Thoracic aorta endothelial cell (primary cell): ENCODE measurements around the gene ABCG4. TPM values are rescaled to one million over a fixed set of nuclear protein-coding genes. Genes with fewer than 3 reads are reported as not detected.

Experiments used
- total RNA-seq: library from RNA; depleted of rRNA; stranded (reverse); fragments of >200 nt; gene quantifications from 2 replicates; pipeline ENCODE4 v1.2.3, GENCODE V29; 2012

Gene ABCG4
- 0.13 and 0.57 TPM in 2 replicates for total RNA-seq

GRCh38 chr11:119149018-119149785, at the start of gene ABCG4:
ABCG4 (plus strand) TSS chr11:119149052; CDS start chr11:119149966, 914 bp downstream.

DNA sequence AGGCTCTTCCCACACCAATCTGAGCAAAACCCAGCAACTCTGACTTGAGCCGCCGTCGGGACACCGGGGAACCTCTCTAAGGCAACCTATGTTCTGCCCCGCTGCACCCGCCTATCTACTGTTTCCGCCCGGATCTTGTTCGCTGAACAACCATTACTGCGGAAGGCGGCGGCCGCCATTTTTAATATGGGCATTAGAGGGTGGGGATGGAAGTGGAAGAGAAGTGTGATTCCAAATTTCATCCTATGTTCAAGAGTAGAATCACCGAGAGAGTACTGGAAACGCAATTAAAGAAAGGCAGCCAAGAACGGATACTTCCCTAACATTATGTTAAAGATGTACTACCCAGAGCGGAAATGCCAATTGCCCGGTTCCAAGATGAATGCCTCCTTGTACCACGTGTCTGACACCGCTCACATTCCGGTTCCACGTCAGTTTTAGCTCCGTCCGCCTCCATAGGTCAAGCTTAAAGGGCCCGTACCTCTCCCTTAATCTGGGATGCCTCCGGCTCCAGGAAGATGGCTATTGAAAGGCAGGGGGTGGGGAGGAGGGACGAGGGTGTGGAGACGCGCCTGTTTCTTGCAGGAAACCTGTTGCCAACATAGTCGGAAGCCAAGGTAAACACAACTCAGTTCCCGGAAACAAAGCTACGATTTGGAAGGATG, 47.0 kb upstream of the ABCG4 start, which contains the start of gene DPAGT1:
DPAGT1 (minus strand) TSS at position 95 of the 665 bp plus-strand sequence. CDS start 198 bp downstream, outside the sequence.

GRCh38 chr11:119106564-119107537, 42.0 kb upstream of the ABCG4 start, which contains the start of gene C2CD2L:
C2CD2L (plus strand) TSS chr11:119107344; CDS start chr11:119107742, 398 bp downstream.

GRCh38 chr11:119121008-119121810, 27.6 kb upstream of the ABCG4 start, which contains the start of gene HINFP:
HINFP (plus strand) TSS chr11:119121580; CDS start chr11:119126945, 5,365 bp downstream.

DNA sequence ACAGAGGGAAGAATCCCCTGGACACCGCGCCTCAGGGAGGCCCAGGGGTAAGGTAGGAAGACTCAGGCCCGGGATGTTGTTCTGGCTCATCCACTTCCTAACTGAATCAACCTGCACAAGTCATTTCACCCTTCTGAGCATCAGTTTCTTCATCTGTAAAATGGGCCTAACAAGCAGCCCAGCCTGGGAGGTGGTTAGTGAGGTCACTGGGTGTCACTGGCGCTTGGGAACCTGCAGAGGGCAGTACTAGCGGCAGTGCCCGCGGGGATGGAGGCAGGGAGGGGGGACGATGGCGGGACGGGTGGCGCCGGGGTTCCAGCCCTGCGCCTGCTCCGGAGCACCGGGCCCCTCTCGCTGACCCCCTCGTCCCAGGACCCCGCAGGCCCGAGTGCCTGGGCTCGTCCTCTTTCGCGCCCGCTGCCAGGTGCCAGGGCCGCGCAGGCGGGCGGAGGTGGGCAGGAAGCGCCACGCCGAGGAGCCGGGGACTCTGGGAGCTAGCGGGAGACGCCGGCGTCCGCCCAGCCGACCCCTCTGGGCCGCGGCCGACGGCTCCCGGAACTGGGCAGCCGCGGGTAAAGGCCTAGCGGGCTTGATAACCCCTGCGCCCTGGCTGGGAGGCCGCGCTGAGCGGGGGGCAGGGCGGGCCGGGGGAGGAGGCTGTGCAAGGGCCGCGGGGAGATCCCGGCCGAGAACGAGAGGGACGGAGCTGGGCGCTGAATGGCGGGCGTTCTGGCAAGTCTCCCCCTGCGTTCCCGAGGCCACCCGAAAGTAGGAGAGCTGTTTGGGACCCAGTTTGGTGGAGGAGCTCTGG, 19.8 kb downstream of the ABCG4 start, which contains the start of gene NLRX1:
NLRX1 (plus strand) TSS at position 255 of the 811 bp plus-strand sequence. CDS start 2,679 bp downstream, outside the sequence.

GRCh38 chr11:119205574-119206510, 57.0 kb downstream of the ABCG4 start, which contains the start of gene CBL:
CBL (plus strand) TSS chr11:119206339; CDS start chr11:119206418, 79 bp downstream.

Other genes starting within 250 kb of the ABCG4 start
- gene BCL9L, start 223.1 kb upstream of the ABCG4 start, total RNA-seq: 10.4 and 21.6 TPM in 2 replicates
- not detected in 2 replicates for gene UPK2, start 192.8 kb upstream of the ABCG4 start, total RNA-seq
- not detected in 2 replicates for gene FOXR1, start 177.3 kb upstream of the ABCG4 start, total RNA-seq
- gene CENATAC, start 150.9 kb upstream of the ABCG4 start, total RNA-seq: 25.0 and 28.0 TPM in 2 replicates
- gene RPS25, start 130.7 kb upstream of the ABCG4 start, total RNA-seq: 1,706 and 2,770 TPM in 2 replicates
- gene TRAPPC4, start 130.3 kb upstream of the ABCG4 start, total RNA-seq: 52.0 TPM in 2 replicates
- 16.9 and 23.3 TPM in 2 replicates for gene SLC37A4, start 118.2 kb upstream of the ABCG4 start, total RNA-seq
- 193 and 228 TPM in 2 replicates for gene HYOU1, start 91.8 kb upstream of the ABCG4 start, total RNA-seq
- 23.1 and 25.0 TPM in 2 replicates for gene VPS11, start 81.2 kb upstream of the ABCG4 start, total RNA-seq
- 10.9 and 12.3 TPM in 2 replicates for gene HMBS, start 64.2 kb upstream of the ABCG4 start, total RNA-seq
- 29.9 and 36.0 TPM in 2 replicates for gene DPAGT1, start 47.2 kb upstream of the ABCG4 start, total RNA-seq
- gene C2CD2L, start 41.7 kb upstream of the ABCG4 start, total RNA-seq: 4.4 and 5.5 TPM in 2 replicates
- gene HINFP, start 27.5 kb upstream of the ABCG4 start, total RNA-seq: 19.8 and 21.8 TPM in 2 replicates
- 8.5 and 13.9 TPM in 2 replicates for gene NLRX1, start 19.7 kb downstream of the ABCG4 start, total RNA-seq
- gene NHERF4, start 36.4 kb downstream of the ABCG4 start, total RNA-seq: not detected in 2 replicates
- 36.7 and 46.1 TPM in 2 replicates for gene CBL, start 57.3 kb downstream of the ABCG4 start, total RNA-seq
- 2,944 and 4,036 TPM in 2 replicates for gene MCAM, start 168.1 kb downstream of the ABCG4 start, total RNA-seq
- gene RNF26, start 185.5 kb downstream of the ABCG4 start, total RNA-seq: 7.7 and 12.1 TPM in 2 replicates
- gene C1QTNF5, start 191.8 kb downstream of the ABCG4 start, total RNA-seq: 43.1 and 51.7 TPM in 2 replicates
- gene MFRP, start 197.7 kb downstream of the ABCG4 start, total RNA-seq: under 0.01 TPM in 1 of 2 replicates, not detected in the other
- 0.13 and 0.43 TPM in 2 replicates for gene USP2, start 232.6 kb downstream of the ABCG4 start, total RNA-seq